AG04450 (cell line): ENCODE results near the gene AHRR. TPM values are rescaled to one million over a fixed set of nuclear protein-coding genes. Genes with fewer than 3 reads are reported as not detected.

ENCODE experiments used
- CTCF ChIA-PET: fragments of 300-600, 350-600 bp; formaldehyde crosslinking; extraction: SDS; loops from one replicate; lab custom pipeline; 2022; ENCODE audit warnings: antibody characterized with exemption, inconsistent platforms; lab: Charles Lee
- POLR2A ChIA-PET: fragments of 350-600 bp; formaldehyde crosslinking; extraction: SDS; loops from one replicate; lab custom pipeline; 2021; ENCODE audit warnings: antibody characterized with exemption, inconsistent platforms; lab: Yijun Ruan, JAX
- DNase-seq: peaks from one replicate; pipeline ENCODE4 v3.0.0-alpha.2; 2011; ENCODE audit warnings: low read depth, low spot score
- H3K27ac ChIP-seq: one replicate; pipeline ENCODE4 v1.5.1; 2012; ENCODE audit warnings: low read depth, low read length, control low read depth
- H3K27me3 ChIP-seq: one replicate; pipeline ENCODE4 v1.6.0; 2012; ENCODE audit warnings: low read length; ENCODE audit not compliant: control insufficient read depth, insufficient read depth
- H3K4me3 ChIP-seq: 2 replicates; pipeline ENCODE4 v1.5.1; 2011; ENCODE audit warnings: mild to moderate bottlenecking, low read depth, low read length, control low read depth
- H3K9me3 ChIP-seq: 2 replicates; pipeline ENCODE4 v1.5.1; 2012; ENCODE audit warnings: low read length; ENCODE audit not compliant: control insufficient read depth, insufficient read depth
- CTCF ChIP-seq: IDR thresholded peaks from 2 replicates; pipeline ENCODE4 v1.5.1; 2011; ENCODE audit warnings: low read depth, low read length, control low read depth, inconsistent platforms
- polyA plus RNA-seq: library from polyadenylated mRNA; depleted of rRNA; stranded (reverse); fragments of >200 nt; gene quantifications from 2 replicates; pipeline ENCODE4 v1.2.3, GENCODE V29; 2011

Gene AHRR
- polyA plus RNA-seq, 1 experiment, result 22.3 TPM

- ChIA-PET POLR2A (no interaction called here), CTCF (interaction anchor here (1.4 kb wide), 1 partner anchor 13 kb away, joined by 6 read pairs; no protein-coding TSS in a partner anchor)
- Histone ChIP-seq H3K27me3 (no peaks in the 10 kb centered on the region), H3K27ac (no peak overlapping the region), H3K4me3 (no peak overlapping the region), H3K9me3 (no peaks in the 10 kb centered on the region; the same call in 1 of the 2 replicates)
- no peak for DNase-seq
- no peak for TF ChIP-seq CTCF
Measured at GRCh38 chr5:459562-460272, 138.2 kb downstream of the AHRR start.

DNA sequence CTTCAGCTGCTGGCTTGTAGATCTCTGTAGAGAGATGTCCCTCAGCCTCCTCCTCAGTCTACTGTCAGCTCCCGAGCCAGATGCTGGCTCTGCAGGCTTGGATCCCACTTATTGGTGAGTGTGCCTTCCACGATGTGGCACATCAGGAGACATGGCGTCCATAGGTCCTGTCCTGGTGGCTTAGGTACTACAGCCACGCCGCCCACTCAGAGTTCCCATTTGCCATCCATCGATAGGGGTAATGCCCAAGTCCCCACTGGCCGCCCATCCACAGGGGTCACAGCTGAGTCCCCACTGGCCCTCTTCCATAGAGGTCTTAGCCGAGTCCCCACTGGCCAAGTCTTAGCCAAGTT lies 138.7 kb downstream of the AHRR start:
- Histone ChIP-seq H3K27ac (no peak overlapping the region), H3K4me3 (no peak overlapping the region), H3K9me3 (no peaks in the 10 kb centered on the region; the same call in 1 of the 2 replicates), H3K27me3 (no peaks in the 10 kb centered on the region)
- no peak for TF ChIP-seq CTCF
- no peak for DNase-seq
- POLR2A ChIA-PET, result no interaction called here
- CTCF ChIA-PET, result interaction anchor here (1.4 kb wide), 1 partner anchor 14 kb away, joined by 6 read pairs; no protein-coding TSS in a partner anchor

- POLR2A ChIA-PET, result no interaction called here
- no peak overlapping the region for H3K27ac ChIP-seq
- no peaks in the 10 kb centered on the region; the same call in 1 of the 2 replicates for H3K9me3 ChIP-seq
- no peak overlapping the region for H3K4me3 ChIP-seq
- no peak for DNase-seq
- CTCF ChIA-PET, result no interaction called here
- no peak for TF ChIP-seq CTCF
- H3K27me3 ChIP-seq, result no peaks in the 10 kb centered on the region
Measured at GRCh38 chr5:462051-462481, 140.6 kb downstream of the AHRR start.

DNA sequence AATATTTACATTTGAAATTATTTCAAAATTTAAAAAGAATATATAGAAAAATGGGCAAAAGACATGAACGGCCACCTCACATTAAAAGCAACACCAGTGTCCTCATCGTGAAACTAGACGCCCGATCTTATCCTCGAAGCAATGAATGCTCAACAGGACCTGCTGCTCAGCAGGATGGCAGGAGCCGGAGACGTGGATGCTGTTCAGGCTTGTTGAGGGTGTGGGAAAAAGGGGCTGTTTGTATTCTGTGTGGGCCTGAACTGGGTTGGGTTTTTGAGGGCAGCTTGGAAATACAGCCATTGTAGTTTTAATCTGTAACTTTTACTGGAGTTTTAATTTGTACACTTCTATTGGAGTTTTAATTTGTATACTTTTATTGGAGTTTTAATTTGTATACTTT lies 141.8 kb downstream of the AHRR start:
- ChIA-PET CTCF (no interaction called here), POLR2A (no interaction called here)
- no peak for DNase-seq
- no peak overlapping the region for H3K27ac ChIP-seq
- no peak for TF ChIP-seq CTCF
- H3K27me3 ChIP-seq, result no peaks in the 10 kb centered on the region
- no peak overlapping the region for H3K4me3 ChIP-seq
- H3K9me3 ChIP-seq, result no peaks in the 10 kb centered on the region; the same call in 1 of the 2 replicates

DNA sequence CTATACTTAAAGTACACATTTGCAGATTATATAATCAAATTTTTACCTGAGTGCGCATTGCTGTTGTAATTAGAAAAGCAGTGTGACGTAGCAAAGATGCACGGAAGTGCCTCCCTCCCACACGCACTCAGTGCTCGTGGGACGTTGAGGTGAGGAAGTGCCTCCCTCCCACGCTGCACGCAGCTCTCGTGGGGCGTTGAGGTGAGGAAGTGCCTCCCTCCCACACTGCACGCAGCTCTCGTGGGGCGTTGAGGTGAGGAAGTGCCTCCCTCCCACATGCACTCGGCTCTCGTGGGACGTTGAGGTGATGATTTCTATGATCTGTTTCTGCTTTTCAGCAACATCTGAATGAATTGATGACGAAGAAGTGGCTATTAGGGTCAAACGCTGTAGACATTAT lies 142.4 kb downstream of the AHRR start:
- no peaks in the 10 kb centered on the region; the same call in 1 of the 2 replicates for H3K9me3 ChIP-seq
- POLR2A ChIA-PET, result no interaction called here
- no peak for TF ChIP-seq CTCF
- no peaks in the 10 kb centered on the region for H3K27me3 ChIP-seq
- CTCF ChIA-PET, result no interaction called here
- H3K4me3 ChIP-seq, result no peak overlapping the region
- DNase-seq, result no peak
- H3K27ac ChIP-seq, result no peak overlapping the region
